Stomach smooth muscle (tissue), 2 donors: Measurements from ENCODE around the gene TSPAN17.

Source experiments
- H3K27ac ChIP-seq: one replicate; pipeline ENCODE4 v1.7.0; 2013; ENCODE audit warnings: mild to moderate bottlenecking, low read length, inconsistent platforms
- H3K27me3 ChIP-seq, 2 donors: one replicate each; pipeline ENCODE4 v1.7.0; 2013; ENCODE audit warnings: low read length in 2 of 2; ENCODE audit not compliant: insufficient read depth in 2 of 2, control insufficient read depth in 1 of 2
- H3K36me3 ChIP-seq, 2 donors: one replicate each; pipeline ENCODE4 v1.7.0; 2013; ENCODE audit warnings: low read length in 2 of 2; ENCODE audit not compliant: control insufficient read depth in 2 of 2, insufficient read depth in 2 of 2
- H3K4me1 ChIP-seq: one replicate; pipeline ENCODE4 v1.7.0; 2013; ENCODE audit warnings: low read length; ENCODE audit not compliant: control insufficient read depth, insufficient read depth
- H3K4me3 ChIP-seq, 2 donors: one replicate each; pipeline ENCODE4 v1.7.0; 2013; ENCODE audit warnings: low read length in 2 of 2
- H3K9ac ChIP-seq, 2 donors: one replicate each; pipeline ENCODE4 v1.7.0; 2013; ENCODE audit warnings: low read length in 2 of 2, mild to moderate bottlenecking in 1 of 2
- H3K9me3 ChIP-seq, 2 donors: one replicate each; pipeline ENCODE4 v1.7.0; 2013; ENCODE audit warnings: low read length in 2 of 2; ENCODE audit not compliant: control insufficient read depth in 2 of 2
- donor health status: healthy.
- donor health status: Pancreatic carcinoma.

TSPAN17 gene

DNA sequence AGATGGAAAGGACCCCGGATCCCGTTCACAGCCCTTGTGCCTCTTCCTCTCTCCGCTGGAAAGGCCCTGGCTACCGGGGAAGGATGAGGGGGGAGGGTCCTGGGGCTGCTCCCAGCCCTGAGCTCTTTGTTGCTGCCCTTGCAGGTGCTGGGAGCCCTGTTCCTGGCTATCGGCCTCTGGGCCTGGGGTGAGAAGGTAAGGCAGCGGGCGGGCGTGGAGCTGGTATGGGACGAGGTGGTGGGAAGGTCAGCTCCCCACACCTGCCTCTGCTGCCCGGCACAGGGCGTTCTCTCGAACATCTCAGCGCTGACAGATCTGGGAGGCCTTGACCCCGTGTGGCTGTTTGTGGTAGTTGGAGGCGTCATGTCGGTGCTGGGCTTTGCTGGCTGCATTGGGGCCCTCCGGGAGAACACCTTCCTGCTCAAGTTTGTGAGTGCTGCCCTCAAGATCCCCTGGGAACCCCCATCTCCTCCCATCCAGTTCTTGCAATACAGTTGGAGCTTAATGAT lies 4.2 kb downstream of the TSPAN17 start:
- H3K4me3 ChIP-seq: no peak overlapping the region
- H3K4me1 ChIP-seq: peaks cover 19% of the 10 kb centered on the region

DNA sequence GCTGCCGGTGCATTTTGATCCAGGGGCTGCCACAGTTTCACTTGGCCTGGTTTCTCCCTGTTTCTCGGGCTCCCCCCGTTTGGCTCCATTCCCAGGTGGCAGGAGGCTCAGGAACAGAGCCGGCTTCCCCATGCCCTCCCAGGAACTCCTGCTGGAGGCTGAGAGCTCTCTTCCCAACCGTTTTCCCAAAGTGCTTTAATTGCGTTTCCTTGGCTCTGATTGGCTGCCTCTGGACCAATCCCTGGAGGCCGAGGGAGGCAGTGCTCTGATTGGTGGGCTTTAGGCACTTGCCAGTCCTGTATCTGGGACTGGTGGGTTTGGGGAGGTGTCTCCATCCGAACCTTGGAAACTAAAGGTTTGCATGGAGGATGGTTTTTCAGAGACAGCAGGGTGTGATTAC lies 4.9 kb downstream of the TSPAN17 start:
- H3K36me3 ChIP-seq: peaks cover 11 to 19% of the 10 kb centered on the region in 2 donors
- no peak overlapping the region for H3K27ac ChIP-seq
- H3K4me3 ChIP-seq: no peak overlapping the region
- H3K27me3 ChIP-seq: no peaks in the 10 kb centered on the region
- no peaks in the 10 kb centered on the region for H3K9me3 ChIP-seq
- H3K4me1 ChIP-seq: peaks cover 14% of the 10 kb centered on the region
- no peak overlapping the region for H3K9ac ChIP-seq

More for the DNA sequence above, 4.2 kb downstream of the TSPAN17 start:
- no peak overlapping the region for H3K27ac ChIP-seq
- H3K9me3 ChIP-seq: no peaks in the 10 kb centered on the region
- no peak overlapping the region for H3K9ac ChIP-seq
- no peaks in the 10 kb centered on the region for H3K27me3 ChIP-seq
- H3K36me3 ChIP-seq: peaks cover 11 to 15% of the 10 kb centered on the region in 2 donors

- Histone ChIP-seq H3K9me3 (no peaks in the 10 kb centered on the region), H3K27ac (no peak overlapping the region), H3K4me1 (peaks cover 11% of the 10 kb centered on the region), H3K27me3 (no peaks in the 10 kb centered on the region), H3K9ac (no peak overlapping the region), H3K4me3 (no peak overlapping the region), H3K36me3 (peaks cover 11 to 19% of the 10 kb centered on the region in 2 donors)
Measured at GRCh38 chr5:176653401-176654385, 6.4 kb downstream of the TSPAN17 start.

DNA sequence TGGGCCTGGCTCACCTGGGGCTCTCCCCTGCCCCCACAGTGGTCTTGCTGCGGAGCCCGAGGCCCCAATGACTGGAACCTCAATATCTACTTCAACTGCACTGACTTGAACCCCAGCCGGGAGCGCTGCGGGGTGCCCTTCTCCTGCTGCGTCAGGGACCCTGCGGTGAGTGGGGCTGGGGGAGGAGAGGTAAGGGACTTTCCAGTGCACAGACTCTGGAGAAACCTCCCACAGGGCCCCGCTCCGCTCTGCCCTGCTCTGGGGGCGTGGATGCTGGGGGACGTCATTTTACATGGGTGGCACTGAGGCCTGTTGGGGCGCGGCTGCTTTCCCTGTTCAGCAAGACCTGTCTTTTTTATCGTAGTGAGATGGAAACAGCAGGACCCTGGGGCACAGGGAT lies 7.6 kb downstream of the TSPAN17 start:
- H3K36me3 ChIP-seq: peaks cover 11 to 19% of the 10 kb centered on the region in 2 donors
- peaks cover 10% of the 10 kb centered on the region for H3K4me1 ChIP-seq
- H3K27ac ChIP-seq: no peak overlapping the region
- no peak overlapping the region for H3K9ac ChIP-seq
- no peaks in the 10 kb centered on the region for H3K9me3 ChIP-seq
- H3K4me3 ChIP-seq: no peak overlapping the region
- H3K27me3 ChIP-seq: no peaks in the 10 kb centered on the region

DNA sequence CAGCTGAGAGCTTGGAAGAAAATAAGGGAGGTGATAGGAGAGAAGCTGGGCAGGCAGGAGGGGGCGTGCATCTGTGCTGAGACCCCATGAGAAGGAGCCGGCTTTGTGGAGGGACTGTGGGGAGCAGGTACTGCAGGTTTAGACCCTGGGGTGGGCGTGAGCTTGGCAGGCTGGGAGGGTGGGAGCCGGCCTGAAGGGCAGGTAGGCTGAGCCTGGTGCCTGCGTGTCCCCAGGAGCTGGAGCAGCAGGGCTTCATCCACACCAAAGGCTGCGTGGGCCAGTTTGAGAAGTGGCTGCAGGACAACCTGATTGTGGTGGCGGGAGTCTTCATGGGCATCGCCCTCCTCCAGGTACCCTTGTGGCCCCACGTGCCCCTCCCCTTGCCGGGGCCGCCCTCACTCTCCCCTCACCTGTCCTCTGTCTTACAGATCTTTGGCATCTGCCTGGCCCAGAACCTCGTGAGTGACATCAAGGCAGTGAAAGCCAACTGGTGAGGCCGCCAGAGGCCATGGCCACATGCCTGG lies 9.2 kb downstream of the TSPAN17 start:
- Histone ChIP-seq H3K36me3 (peaks cover 11 to 19% of the 10 kb centered on the region in 2 donors), H3K27me3 (no peaks in the 10 kb centered on the region), H3K4me3 (no peak overlapping the region), H3K9me3 (no peaks in the 10 kb centered on the region), H3K4me1 (peaks cover 14% of the 10 kb centered on the region), H3K27ac (no peak overlapping the region), H3K9ac (no peak overlapping the region)

DNA sequence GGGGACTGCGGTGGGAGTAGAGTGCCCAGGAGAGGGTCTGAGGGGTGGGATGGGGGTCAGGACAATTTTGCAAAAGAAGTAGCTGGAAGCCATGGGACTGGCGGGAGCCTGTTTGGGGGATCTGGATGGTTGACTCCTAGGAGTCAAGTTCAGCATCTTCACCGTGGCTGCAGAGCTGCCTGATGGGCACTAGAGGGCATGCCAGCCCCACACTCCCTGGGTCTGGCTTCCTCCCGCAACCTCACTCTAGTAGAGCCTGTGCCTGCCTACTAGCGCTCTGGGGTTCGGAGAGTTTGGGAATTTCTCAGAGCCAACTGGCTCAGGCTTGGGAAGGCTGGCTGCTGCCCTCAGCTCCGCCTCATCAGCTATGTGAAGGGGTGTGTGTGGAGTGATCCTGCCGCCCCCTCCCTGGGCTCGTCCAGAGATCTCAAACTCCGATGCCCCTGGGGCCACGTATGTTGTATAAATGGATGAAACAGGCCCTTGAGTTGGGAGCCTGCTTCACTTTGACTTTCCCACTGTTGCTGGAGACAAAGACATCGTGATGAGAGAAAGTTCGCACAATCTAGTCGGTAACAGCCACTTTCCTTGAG lies 10.8 kb downstream of the TSPAN17 start:
- Histone ChIP-seq H3K4me3 (no peak overlapping the region), H3K4me1 (peaks cover 14% of the 10 kb centered on the region), H3K27me3 (peaks cover 0 to 3% of the 10 kb centered on the region in 2 donors), H3K27ac (no peak overlapping the region), H3K9ac (no peak overlapping the region), H3K9me3 (no peaks in the 10 kb centered on the region), H3K36me3 (peaks cover 7 to 13% of the 10 kb centered on the region in 2 donors)

DNA sequence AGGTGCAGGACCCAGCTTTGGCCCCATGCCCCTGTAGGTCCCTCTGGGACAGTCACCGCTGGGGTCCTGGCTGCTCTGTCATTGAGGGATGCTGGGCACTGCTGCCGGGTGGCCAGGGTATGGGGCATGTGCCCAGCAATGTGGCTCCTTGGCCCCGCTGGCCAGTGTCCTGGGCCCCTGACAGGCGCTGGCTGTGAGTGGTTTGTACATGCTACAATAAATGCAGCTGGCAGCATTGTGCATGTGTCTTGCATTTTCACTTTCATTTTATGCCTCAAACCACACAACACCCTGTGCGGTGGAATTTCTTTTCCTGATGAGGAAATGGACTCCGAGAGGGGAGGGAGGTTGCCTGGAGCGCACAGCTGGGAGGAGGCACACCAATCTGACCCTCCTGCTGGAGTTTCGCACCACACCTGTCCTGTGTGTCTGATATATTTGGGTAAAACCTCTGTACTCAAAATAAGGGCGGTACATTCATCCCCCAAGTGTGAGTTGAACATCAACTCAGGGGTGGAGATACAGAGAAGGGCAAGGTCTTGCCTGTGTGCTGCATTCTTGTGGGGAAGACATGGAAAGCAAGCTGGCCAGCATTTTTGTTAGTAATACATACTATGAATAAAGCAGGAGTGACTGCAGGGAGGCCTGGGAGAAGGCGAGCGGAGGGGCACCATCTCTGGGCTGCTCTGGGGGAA lies 11.7 kb downstream of the TSPAN17 start:
- Histone ChIP-seq H3K27ac (no peak overlapping the region), H3K4me3 (no peak overlapping the region), H3K9me3 (no peaks in the 10 kb centered on the region), H3K36me3 (peaks cover 2 to 7% of the 10 kb centered on the region in 2 donors), H3K9ac (peak overlapping the region in 1 of 2 donors; percentile 9), H3K4me1 (peaks cover 14% of the 10 kb centered on the region), H3K27me3 (peaks cover 4 to 5% of the 10 kb centered on the region in 2 donors)

GRCh38 chr5:176659512-176659839 lies 12.2 kb downstream of the TSPAN17 start:
- Histone ChIP-seq H3K27me3 (peaks cover 10 to 11% of the 10 kb centered on the region in 2 donors), H3K36me3 (peaks cover 0 to 7% of the 10 kb centered on the region in 2 donors), H3K9me3 (no peaks in the 10 kb centered on the region), H3K4me3 (no peak overlapping the region), H3K4me1 (peaks cover 14% of the 10 kb centered on the region), H3K9ac (no peak overlapping the region), H3K27ac (no peak overlapping the region)

- Histone ChIP-seq H3K9ac (peak overlapping the region in 1 of 2 donors; percentile 2), H3K9me3 (no peaks in the 10 kb centered on the region), H3K4me1 (peaks cover 14% of the 10 kb centered on the region), H3K27ac (no peak overlapping the region), H3K27me3 (peaks cover 11 to 12% of the 10 kb centered on the region in 2 donors), H3K4me3 (no peak overlapping the region), H3K36me3 (peaks cover 0 to 7% of the 10 kb centered on the region in 2 donors)
Measured at GRCh38 chr5:176659860-176660461, 12.7 kb downstream of the TSPAN17 start.

- H3K9me3 ChIP-seq: no peaks in the 10 kb centered on the region
- no peak overlapping the region for H3K27ac ChIP-seq
- peaks cover 0 to 5% of the 10 kb centered on the region in 2 donors for H3K36me3 ChIP-seq
- peak overlapping the region in 1 of 2 donors; percentile 2 for H3K9ac ChIP-seq
- peaks cover 13 to 17% of the 10 kb centered on the region in 2 donors for H3K27me3 ChIP-seq
- H3K4me3 ChIP-seq: no peak overlapping the region
- H3K4me1 ChIP-seq: peaks cover 14% of the 10 kb centered on the region
Measured at GRCh38 chr5:176660530-176660859, 13.2 kb downstream of the TSPAN17 start.
